HFFc6 (cell line): ENCODE measurements around the gene CELA2B. TPM values are rescaled to one million over a fixed set of nuclear protein-coding genes. Genes with fewer than 3 reads are reported as not detected.

Experiments used
- DNase-seq: peaks from one replicate; pipeline ENCODE4 v3.0.0-alpha.2; 2018
- H3K27ac Mint-ChIP-seq: 2 replicates; pipeline ENCODE4 v1.8.0; 2020; ENCODE audit warnings: mild to moderate bottlenecking, mixed read lengths
- H3K27me3 Mint-ChIP-seq: 2 replicates; pipeline ENCODE4 v1.8.0; 2021; ENCODE audit warnings: mild to moderate bottlenecking, moderate library complexity, mixed read lengths; ENCODE audit not compliant: insufficient read depth
- H3K36me3 Mint-ChIP-seq: 2 replicates; pipeline ENCODE4 v1.8.0; 2021; ENCODE audit warnings: low read depth, mixed read lengths
- H3K4me1 Mint-ChIP-seq: 2 replicates; pipeline ENCODE4 v1.8.0; 2020; ENCODE audit warnings: low read depth, mixed read lengths
- H3K4me3 Mint-ChIP-seq: 2 replicates; pipeline ENCODE4 v1.8.0; 2020; ENCODE audit warnings: mild to moderate bottlenecking, moderate library complexity, mixed read lengths
- H3K9me3 Mint-ChIP-seq: 2 replicates; pipeline ENCODE4 v1.8.0; 2020; ENCODE audit warnings: mild to moderate bottlenecking, mixed read lengths
- total RNA-seq, 6 experiments: library from RNA; stranded (reverse); fragmentation: NEBNext Ultra II Directional; extraction: Animal tissue kit (Norgen Biotek cat#: 25700); gene quantifications; 2 replicates in 1 of 6; 3 replicates in 5 of 6; pipeline ENCODE4 v1.2.3, GENCODE V29; 2021
- TF ChIP-seq, protein P1 (sequence below): fragments of 200-600 bp; sonication (generic); IDR thresholded peaks from 2 replicates; pipeline ENCODE4 v1.5.0; 2021; ENCODE audit warnings: antibody characterized with exemption, mild to moderate bottlenecking

The CELA2B gene
- total RNA-seq, 6 experiments from 2014 or later = not detected

DNA sequence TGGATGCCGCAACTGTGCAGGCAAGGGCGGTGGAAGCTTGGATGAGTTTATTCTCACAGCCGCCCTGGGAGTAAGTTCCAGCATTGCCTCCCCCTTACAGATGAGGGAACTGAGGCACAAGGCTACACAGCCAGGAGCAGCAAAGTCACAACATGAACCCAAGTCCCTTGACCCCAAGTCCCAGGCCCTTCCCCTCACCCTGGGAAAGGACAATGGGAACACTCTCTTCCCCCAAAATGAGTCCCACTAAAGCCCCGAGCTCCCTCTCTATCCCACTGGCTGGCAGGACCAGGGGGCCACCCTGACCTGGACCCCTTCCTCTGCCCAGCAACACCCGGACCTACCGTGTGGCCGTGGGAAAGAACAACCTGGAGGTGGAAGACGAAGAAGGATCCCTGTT lies 33.8 kb upstream of the CELA2B start:
- H3K36me3 Mint-ChIP-seq = no peaks in the 10 kb centered on the region
- H3K4me1 Mint-ChIP-seq = no peaks in the 10 kb centered on the region
- peaks cover 18% of the 10 kb centered on the region for H3K27me3 Mint-ChIP-seq
- no peak overlapping the region for H3K4me3 Mint-ChIP-seq
- no peak for DNase-seq
- TF ChIP-seq, protein P1, sequence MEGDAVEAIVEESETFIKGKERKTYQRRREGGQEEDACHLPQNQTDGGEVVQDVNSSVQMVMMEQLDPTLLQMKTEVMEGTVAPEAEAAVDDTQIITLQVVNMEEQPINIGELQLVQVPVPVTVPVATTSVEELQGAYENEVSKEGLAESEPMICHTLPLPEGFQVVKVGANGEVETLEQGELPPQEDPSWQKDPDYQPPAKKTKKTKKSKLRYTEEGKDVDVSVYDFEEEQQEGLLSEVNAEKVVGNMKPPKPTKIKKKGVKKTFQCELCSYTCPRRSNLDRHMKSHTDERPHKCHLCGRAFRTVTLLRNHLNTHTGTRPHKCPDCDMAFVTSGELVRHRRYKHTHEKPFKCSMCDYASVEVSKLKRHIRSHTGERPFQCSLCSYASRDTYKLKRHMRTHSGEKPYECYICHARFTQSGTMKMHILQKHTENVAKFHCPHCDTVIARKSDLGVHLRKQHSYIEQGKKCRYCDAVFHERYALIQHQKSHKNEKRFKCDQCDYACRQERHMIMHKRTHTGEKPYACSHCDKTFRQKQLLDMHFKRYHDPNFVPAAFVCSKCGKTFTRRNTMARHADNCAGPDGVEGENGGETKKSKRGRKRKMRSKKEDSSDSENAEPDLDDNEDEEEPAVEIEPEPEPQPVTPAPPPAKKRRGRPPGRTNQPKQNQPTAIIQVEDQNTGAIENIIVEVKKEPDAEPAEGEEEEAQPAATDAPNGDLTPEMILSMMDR = no peak
- H3K9me3 Mint-ChIP-seq = no peaks in the 10 kb centered on the region
- no peak overlapping the region for H3K27ac Mint-ChIP-seq

DNA sequence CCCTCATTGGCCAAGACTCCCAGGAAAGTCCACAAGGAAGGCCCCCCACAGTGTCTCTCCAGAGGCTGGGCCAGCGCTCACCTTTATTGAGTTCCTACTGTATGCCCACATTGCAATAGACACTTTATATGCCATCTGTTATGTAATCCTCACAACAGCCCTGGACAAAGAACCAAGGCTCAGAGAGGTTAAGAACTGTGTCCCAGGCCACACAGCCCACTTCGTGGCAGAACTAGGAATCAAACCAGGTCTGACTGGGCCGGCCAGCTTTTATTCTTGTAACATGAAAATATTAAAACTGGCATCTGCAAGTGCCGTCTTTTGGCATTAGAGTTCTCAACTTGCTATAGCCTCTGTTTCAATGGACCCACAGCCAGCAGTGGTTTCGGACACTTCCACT lies 33.1 kb upstream of the CELA2B start:
- peaks cover 21% of the 10 kb centered on the region for H3K27me3 Mint-ChIP-seq
- TF ChIP-seq, protein P1 = no peak
- no peak overlapping the region for H3K4me3 Mint-ChIP-seq
- no peak for DNase-seq
- no peaks in the 10 kb centered on the region for H3K4me1 Mint-ChIP-seq
- H3K27ac Mint-ChIP-seq = no peak overlapping the region
- H3K9me3 Mint-ChIP-seq = no peaks in the 10 kb centered on the region
- H3K36me3 Mint-ChIP-seq = no peaks in the 10 kb centered on the region

DNA sequence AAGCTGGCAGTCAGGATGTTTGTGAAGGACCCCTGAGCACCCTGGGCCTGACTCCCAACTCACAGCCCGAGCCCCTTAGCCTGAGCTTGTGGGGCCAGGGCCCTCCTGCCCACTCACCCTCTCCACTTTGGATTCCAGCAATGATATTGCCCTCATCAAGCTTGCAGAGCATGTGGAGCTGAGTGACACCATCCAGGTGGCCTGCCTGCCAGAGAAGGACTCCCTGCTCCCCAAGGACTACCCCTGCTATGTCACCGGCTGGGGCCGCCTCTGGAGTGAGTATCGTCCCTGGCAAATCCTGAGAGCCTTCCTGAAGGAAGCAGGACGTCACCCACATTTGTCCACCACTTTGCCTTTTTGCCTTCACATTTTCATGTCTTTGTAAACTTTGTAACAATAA lies 32.6 kb upstream of the CELA2B start:
- no peak overlapping the region for H3K27ac Mint-ChIP-seq
- H3K27me3 Mint-ChIP-seq = peaks cover 22% of the 10 kb centered on the region
- no peaks in the 10 kb centered on the region for H3K4me1 Mint-ChIP-seq
- no peaks in the 10 kb centered on the region for H3K36me3 Mint-ChIP-seq
- H3K4me3 Mint-ChIP-seq = no peak overlapping the region
- H3K9me3 Mint-ChIP-seq = no peaks in the 10 kb centered on the region
- TF ChIP-seq, protein P1 = no peak
- DNase-seq = no peak

DNA sequence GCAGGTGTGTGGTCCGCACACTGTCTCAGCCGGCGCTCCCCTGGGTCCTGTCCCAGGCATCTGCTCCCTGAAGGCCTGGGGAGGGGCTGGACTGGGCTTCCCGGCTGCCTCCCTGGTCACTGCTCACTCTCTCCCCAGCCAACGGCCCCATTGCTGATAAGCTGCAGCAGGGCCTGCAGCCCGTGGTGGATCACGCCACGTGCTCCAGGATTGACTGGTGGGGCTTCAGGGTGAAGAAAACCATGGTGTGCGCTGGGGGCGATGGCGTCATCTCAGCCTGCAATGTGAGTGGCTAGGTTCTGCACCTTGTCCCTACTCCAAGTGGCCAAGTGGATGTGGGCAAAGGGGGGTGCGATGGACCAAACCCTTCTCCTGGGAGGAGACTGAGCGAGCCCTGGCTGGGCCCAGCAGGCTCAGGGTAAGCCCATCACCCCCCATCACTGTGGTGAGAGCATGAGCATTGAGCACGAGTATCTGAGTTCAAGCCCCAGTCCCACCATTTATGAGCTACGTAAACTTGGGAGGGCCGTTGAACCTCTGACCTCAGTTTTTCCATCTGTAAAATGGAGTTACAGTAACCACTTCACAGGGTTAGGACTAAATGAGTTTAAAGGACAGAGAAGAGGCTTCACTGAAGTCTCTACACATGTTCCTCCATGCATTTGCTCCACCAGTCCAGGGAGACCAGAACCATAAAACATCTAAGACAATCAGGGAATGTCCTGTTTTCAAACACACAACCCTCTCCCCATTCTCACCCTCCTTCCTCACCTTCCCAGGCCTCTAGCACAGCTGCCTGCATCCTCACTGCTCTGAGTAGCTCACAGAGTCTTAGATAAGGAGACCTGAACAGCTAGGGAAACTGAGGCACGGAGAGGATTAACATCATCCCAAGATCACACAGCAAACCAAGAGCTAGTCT lies 31.2 kb upstream of the CELA2B start:
- no peak overlapping the region for H3K4me3 Mint-ChIP-seq
- H3K27me3 Mint-ChIP-seq = peaks cover 30% of the 10 kb centered on the region
- no peak overlapping the region for H3K27ac Mint-ChIP-seq
- no peak for DNase-seq
- H3K36me3 Mint-ChIP-seq = no peaks in the 10 kb centered on the region
- H3K9me3 Mint-ChIP-seq = no peaks in the 10 kb centered on the region
- TF ChIP-seq, protein P1 = no peak
- no peaks in the 10 kb centered on the region for H3K4me1 Mint-ChIP-seq

DNA sequence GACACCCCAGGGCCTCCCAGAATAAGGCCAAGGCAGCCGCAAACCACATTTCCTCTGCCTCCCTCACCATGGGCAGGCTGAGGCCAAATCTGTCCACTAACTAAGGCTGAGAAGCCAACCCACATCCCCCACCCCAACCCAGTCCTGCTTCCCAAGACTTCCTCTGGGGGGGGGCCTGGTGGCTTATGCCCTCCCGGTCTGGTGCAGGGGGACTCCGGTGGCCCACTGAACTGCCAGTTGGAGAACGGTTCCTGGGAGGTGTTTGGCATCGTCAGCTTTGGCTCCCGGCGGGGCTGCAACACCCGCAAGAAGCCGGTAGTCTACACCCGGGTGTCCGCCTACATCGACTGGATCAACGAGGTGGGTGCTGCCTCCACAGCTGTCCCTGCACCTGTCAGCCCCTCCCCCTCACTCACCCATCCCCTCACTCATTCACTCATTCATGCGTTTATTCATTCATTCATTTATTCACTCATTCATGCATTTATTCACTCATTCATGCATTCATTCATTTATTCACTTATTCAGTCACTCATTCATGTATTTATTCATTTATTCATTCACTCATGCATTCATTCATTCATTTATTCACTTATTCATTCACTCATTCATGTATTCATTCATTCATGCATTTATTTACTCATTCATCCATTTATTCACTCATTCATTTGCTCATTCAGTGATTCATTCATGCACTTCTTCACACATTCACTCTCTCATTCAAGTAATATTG lies 30.3 kb upstream of the CELA2B start:
- no peaks in the 10 kb centered on the region for H3K36me3 Mint-ChIP-seq

More for the DNA sequence above, 30.3 kb upstream of the CELA2B start:
- Mint-ChIP-seq H3K27ac (no peak overlapping the region), H3K4me1 (no peaks in the 10 kb centered on the region), H3K4me3 (no peak overlapping the region), H3K9me3 (no peaks in the 10 kb centered on the region), H3K27me3 (peaks cover 30% of the 10 kb centered on the region)
- TF ChIP-seq, protein P1 = no peak
- DNase-seq = no peak
